GM10266 (cell line): ENCODE measurements around the gene PTPRD.

ENCODE experiments used
- DNase-seq: peaks from one replicate; pipeline ENCODE4 v3.0.0; 2012; ENCODE audit errors: extremely low spot score
- CTCF ChIP-seq: IDR thresholded peaks from 2 replicates; pipeline ENCODE4 v1.5.1; 2012; ENCODE audit warnings: mild to moderate bottlenecking, low read depth; ENCODE audit not compliant: control insufficient read depth, insufficient read depth; ENCODE audit errors: missing control alignments

PTPRD gene

DNA sequence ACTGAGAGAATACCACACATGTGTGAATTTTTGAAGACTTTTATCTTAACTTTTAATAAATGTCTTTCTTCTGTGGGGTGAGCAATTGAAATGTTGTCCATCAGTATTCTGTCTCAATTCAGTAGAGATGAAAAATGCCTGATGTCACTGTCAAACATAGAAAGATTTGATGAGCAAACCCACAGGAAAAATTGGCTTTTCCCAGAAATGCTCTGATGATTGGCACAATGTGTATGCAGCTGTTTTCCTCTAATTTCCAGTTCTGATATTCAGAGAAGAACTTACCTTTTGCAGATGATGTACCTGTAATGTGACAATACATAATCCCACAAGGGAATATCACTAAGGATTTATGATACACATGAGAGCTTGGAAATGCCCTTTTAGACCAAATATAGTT lies 340.0 kb downstream of the PTPRD start:
- no peak for TF ChIP-seq CTCF
- no peak for DNase-seq

DNA sequence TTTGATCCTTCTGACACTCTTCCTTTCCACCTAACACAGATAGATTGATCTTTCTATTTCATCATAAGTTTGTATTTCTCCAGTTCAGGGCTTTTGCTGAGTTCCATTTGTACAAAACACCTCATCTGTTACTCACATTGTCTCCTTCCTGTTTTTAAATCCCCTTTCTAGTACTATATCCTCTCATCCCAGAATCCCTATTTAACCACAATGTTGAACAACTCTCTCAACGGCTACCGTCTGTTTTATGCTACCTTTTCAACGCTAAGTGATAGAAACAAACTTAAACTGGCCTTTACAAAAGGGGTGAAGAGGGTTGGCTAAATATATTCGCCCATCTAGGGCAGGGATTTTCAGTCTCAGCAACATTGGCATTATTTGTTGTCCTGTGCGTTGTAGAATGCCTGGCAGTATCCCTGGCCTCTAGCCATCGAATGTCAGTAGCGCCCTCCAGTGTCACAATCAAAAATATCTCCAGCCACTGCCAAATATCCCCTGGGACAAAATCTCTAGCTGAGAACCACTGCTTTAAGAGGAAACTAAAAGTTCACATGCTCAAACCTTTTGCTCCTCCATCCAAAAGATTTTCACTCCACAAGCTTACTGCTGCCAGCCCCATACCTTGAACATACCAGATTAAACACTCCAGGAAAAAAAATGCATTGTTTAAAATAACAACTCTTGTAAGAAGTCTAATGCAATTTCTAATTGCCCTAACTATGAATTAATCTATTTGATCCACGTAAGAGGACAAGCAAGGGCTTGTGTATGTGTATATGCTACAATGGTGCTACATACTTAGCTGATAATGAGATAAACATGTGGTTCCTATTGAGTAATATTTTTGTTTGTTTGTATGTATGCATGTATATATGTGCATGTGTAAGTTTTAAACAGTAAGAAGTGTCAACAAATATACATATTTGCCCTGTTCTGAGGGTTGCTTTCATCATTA lies 344.0 kb downstream of the PTPRD start:
- peak; percentile 21 for DNase-seq
- peak; percentile 46 for TF ChIP-seq CTCF

GRCh38 chr9:10265153-10265631 lies 347.6 kb downstream of the PTPRD start:
- TF ChIP-seq CTCF: no peak
- DNase-seq: no peak

- DNase-seq: no peak
- no peak for TF ChIP-seq CTCF
Measured at GRCh38 chr9:10260501-10260900, 352.3 kb downstream of the PTPRD start.

- DNase-seq: no peak
- no peak for TF ChIP-seq CTCF
Measured at GRCh38 chr9:10259668-10260067, 353.1 kb downstream of the PTPRD start.

GRCh38 chr9:10255758-10256157 lies 357.0 kb downstream of the PTPRD start:
- no peak for DNase-seq
- TF ChIP-seq CTCF: no peak

DNA sequence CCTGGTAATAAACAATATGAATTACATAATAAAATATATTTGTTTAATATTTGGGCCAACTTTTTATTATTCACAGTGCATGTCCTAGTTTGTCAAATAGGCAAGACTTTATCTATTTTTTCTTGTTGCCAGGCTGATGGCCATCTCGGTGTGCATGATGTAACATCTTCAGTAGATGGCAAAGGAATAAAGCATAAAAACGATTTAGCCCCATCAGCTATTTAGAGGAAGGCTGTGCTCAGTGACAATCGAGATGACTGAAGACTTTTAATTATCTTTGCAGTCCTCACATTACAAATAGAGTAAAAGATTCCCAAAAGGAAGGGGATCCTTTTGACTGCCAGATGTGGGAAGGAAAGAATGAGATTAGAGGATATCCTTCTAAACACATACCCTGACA lies 358.5 kb downstream of the PTPRD start:
- no peak for TF ChIP-seq CTCF
- no peak for DNase-seq
